PC-9 (cell line): Measurements from ENCODE around the gene IFIT2. TPM values are rescaled to one million over a fixed set of nuclear protein-coding genes. Genes with fewer than 3 reads are reported as not detected.
"Not testable (repeated sequence)": the region's sequence is repeated elsewhere in the genome, so short reads cannot be mapped to it uniquely, and the experiment has no call there.

Experiments used
- BruUV-seq: library from RNA; stranded (reverse); fragments of 400-500 nt; replicated peaks from 2 replicates; lab custom pipeline; 2021; lab: Mats Ljungman, UMichigan
- CTCF ChIA-PET: fragments of 300-600 bp; sonication (Branson Sonifier 250); formaldehyde crosslinking; loops from one replicate; lab custom pipeline; 2022; ENCODE audit warnings: antibody characterized with exemption; lab: Charles Lee
- POLR2A ChIA-PET: fragments of 300-600 bp; sonication (Branson Sonifier 250); formaldehyde crosslinking; loops from one replicate; lab custom pipeline; 2022; ENCODE audit warnings: antibody characterized with exemption; ENCODE audit not compliant: unreplicated experiment; lab: Charles Lee
- DNase-seq, 2 experiments: peaks; one replicate each; pipeline versions ENCODE4 v3.0.0 to v3.0.0-alpha.2; 2015 to 2022; ENCODE audit warnings: mixed read lengths in 1 of 2
- H2AFZ ChIP-seq: fragments of 200-600 bp; sonication (generic); 2 replicates; pipeline ENCODE4 v1.8.1; 2017; ENCODE audit warnings: antibody characterized with exemption
- H3F3A ChIP-seq: fragments of 200-600 bp; sonication (generic); 2 replicates; pipeline ENCODE4 v1.8.1; 2017; ENCODE audit warnings: antibody characterized with exemption, mild to moderate bottlenecking, low read depth; ENCODE audit not compliant: insufficient read depth
- H3K27ac ChIP-seq: fragments of 200-600 bp; sonication (generic); 2 replicates; pipeline ENCODE4 v1.6.1; 2016; ENCODE audit warnings: mixed run types
- H3K27me3 ChIP-seq: fragments of 200-600 bp; sonication (generic); 2 replicates; pipeline ENCODE4 v1.6.1; 2016; ENCODE audit warnings: low read depth, mixed run types; ENCODE audit not compliant: insufficient read depth
- H3K36me3 ChIP-seq: fragments of 200-600 bp; sonication (generic); 2 replicates; pipeline ENCODE4 v1.6.1; 2016; ENCODE audit warnings: low read depth, mixed run types
- H3K4me1 ChIP-seq: fragments of 200-600 bp; sonication (generic); replicated peaks from 2 replicates; pipeline ENCODE4 v1.6.1; 2016; ENCODE audit warnings: mixed run types; ENCODE audit not compliant: insufficient read depth
- H3K4me2 ChIP-seq: fragments of 200-600 bp; sonication (generic); 2 replicates; pipeline ENCODE4 v1.6.1; 2017; ENCODE audit warnings: mixed run types
- H3K4me3 ChIP-seq: fragments of 200-600 bp; sonication (generic); 2 replicates; pipeline ENCODE4 v1.6.1; 2016; ENCODE audit warnings: mixed run types
- H3K79me2 ChIP-seq: fragments of 200-600 bp; sonication (generic); 2 replicates; pipeline ENCODE4 v1.6.1; 2017; ENCODE audit warnings: low read depth, mixed run types
- H3K9me2 ChIP-seq: fragments of 200-600 bp; sonication (generic); 2 replicates; pipeline ENCODE4 v1.8.1; 2017; ENCODE audit warnings: mild to moderate bottlenecking; ENCODE audit not compliant: insufficient read depth
- H3K9me3 ChIP-seq: fragments of 200-600 bp; sonication (generic); 2 replicates; pipeline ENCODE4 v1.8.1; 2016; ENCODE audit warnings: low read depth; ENCODE audit not compliant: insufficient read depth
- H4K20me1 ChIP-seq: fragments of 200-600 bp; sonication (generic); 2 replicates; pipeline ENCODE4 v1.8.1; 2017; ENCODE audit not compliant: insufficient read depth
- EZH2 ChIP-seq: fragments of 200-600 bp; sonication (generic); IDR thresholded peaks from 2 replicates; pipeline ENCODE4 v1.8.0; 2017; ENCODE audit warnings: antibody characterized with exemption, low read depth
- intact Hi-C: fragments of 100-400 bp; cut with micrococcal nuclease; formaldehyde crosslinking; loops from one replicate; pipeline ENCODE4 v1.10.0; 2022; ENCODE audit not compliant: unreplicated experiment
- total RNA-seq: library from RNA; stranded (reverse); gene quantifications from 2 replicates; pipeline ENCODE4 v1.2.3, GENCODE V29; 2021
- TF ChIP-seq, protein P1 (sequence below): fragments of 200-600 bp; sonication (generic); conservative IDR thresholded peaks from 2 replicates; pipeline ENCODE4 v1.6.1; 2017; ENCODE audit warnings: mixed run types, antibody characterized with exemption, mild to moderate bottlenecking, moderate library complexity

IFIT2 gene
- total RNA-seq, 1 experiment from 2014 or later: 4.4 TPM

DNA sequence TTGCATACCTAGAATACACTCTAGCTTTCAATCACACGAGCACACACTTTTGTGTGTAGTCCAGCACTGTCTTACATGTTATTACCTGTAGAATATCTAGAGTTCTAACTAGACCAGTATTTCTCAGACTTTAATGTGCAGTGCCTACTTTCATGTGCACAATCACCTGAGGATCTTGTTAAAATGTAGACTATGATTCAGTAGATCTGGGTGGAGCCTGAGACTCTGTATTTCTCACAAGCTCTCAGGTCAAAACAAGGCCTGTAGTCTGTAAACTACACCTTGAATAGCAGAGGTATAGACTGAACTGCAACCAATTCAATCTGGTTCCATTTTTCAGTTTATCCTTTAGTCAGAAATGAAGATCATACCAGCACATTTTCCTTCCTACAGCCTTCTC, 11.1 kb downstream of the IFIT2 start:
- no peaks in the 10 kb centered on the region for H3K36me3 ChIP-seq
- H3K9me3 ChIP-seq: no peaks in the 10 kb centered on the region; the same call in 1 of the 2 replicates
- no peak overlapping the region for H3K4me3 ChIP-seq
- H3K4me2 ChIP-seq: no peak overlapping the region
- no peak overlapping the region for H3K27ac ChIP-seq
- H3F3A ChIP-seq: no peaks in the 10 kb centered on the region
- no peaks in the 10 kb centered on the region for H3K27me3 ChIP-seq
- no TSS peak for BruUV-seq
- no peaks in the 10 kb centered on the region for H3K79me2 ChIP-seq
- intact Hi-C loops: no loop called here
- no peak overlapping the region for H2AFZ ChIP-seq
- H3K9me2 ChIP-seq: no peaks in the 10 kb centered on the region
- H3K4me1 ChIP-seq: no peaks in the 10 kb centered on the region
- no peaks in the 10 kb centered on the region for H4K20me1 ChIP-seq
- CTCF ChIA-PET: no interaction called here
- DNase-seq: no peak
- POLR2A ChIA-PET: no interaction called here
- TF ChIP-seq, protein P1, sequence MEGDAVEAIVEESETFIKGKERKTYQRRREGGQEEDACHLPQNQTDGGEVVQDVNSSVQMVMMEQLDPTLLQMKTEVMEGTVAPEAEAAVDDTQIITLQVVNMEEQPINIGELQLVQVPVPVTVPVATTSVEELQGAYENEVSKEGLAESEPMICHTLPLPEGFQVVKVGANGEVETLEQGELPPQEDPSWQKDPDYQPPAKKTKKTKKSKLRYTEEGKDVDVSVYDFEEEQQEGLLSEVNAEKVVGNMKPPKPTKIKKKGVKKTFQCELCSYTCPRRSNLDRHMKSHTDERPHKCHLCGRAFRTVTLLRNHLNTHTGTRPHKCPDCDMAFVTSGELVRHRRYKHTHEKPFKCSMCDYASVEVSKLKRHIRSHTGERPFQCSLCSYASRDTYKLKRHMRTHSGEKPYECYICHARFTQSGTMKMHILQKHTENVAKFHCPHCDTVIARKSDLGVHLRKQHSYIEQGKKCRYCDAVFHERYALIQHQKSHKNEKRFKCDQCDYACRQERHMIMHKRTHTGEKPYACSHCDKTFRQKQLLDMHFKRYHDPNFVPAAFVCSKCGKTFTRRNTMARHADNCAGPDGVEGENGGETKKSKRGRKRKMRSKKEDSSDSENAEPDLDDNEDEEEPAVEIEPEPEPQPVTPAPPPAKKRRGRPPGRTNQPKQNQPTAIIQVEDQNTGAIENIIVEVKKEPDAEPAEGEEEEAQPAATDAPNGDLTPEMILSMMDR: no peak
- no peak for TF ChIP-seq EZH2

DNA sequence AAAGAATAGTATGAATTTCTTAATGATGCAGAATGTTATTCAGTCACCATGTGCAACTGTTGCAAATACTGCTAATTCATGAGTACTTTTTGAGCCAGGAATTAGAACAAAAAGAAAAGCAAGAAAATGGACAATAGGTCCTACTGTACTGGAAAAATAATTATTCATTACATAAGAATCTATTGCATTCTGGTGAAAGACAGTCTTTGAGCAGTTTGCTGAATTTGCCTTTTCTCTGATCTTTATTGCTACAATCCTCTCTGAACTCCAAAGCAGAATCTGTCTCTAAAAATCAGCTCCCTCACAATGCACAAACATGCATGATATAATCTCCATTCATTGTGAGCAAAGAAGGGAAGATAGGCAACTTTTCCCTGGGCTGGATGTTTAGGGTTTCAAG, 12.8 kb downstream of the IFIT2 start:
- intact Hi-C loops: no loop called here
- no peak overlapping the region for H3K4me2 ChIP-seq
- ChIA-PET POLR2A (no interaction called here), CTCF (no interaction called here)
- H3K79me2 ChIP-seq: no peaks in the 10 kb centered on the region
- no peaks in the 10 kb centered on the region for H3F3A ChIP-seq
- no TSS peak for BruUV-seq
- no peak overlapping the region for H3K27ac ChIP-seq
- TF ChIP-seq, protein P1: no peak
- TF ChIP-seq EZH2: no peak
- H3K4me1 ChIP-seq: no peaks in the 10 kb centered on the region
- H4K20me1 ChIP-seq: no peaks in the 10 kb centered on the region
- H2AFZ ChIP-seq: no peak overlapping the region
- no peaks in the 10 kb centered on the region for H3K36me3 ChIP-seq
- no peaks in the 10 kb centered on the region for H3K27me3 ChIP-seq
- no peak overlapping the region for H3K4me3 ChIP-seq
- no peak for DNase-seq
- no peaks in the 10 kb centered on the region for H3K9me2 ChIP-seq
- H3K9me3 ChIP-seq: no peaks in the 10 kb centered on the region; the same call in 1 of the 2 replicates

DNA sequence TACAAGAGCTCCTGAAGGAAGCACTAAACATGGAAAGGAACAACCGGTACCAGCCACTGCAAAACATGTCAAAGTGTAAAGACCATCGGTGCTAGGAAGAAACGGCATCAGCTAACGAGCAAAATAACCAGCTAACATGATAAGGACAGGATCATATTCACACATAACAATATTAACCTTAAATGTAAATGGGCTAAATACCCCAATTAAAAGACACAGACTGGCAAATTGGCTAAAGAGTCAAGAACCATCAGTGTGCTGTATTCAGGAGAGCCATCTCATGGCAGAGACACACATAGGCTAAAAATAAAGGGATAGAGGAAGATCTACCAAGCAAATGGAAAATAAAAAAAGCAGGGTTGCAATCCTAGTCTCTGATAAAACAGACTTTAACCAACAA, 16.2 kb downstream of the IFIT2 start:
- H3K4me1 ChIP-seq, H3K79me2 ChIP-seq, H3K36me3 ChIP-seq, H3K9me2 ChIP-seq, H3K9me3 ChIP-seq, H3F3A ChIP-seq, H3K27ac ChIP-seq, H3K4me3 ChIP-seq, BruUV-seq, POLR2A ChIA-PET, H3K4me2 ChIP-seq, CTCF ChIA-PET, H2AFZ ChIP-seq, intact Hi-C loops, H3K27me3 ChIP-seq, H4K20me1 ChIP-seq, DNase-seq: not testable (repeated sequence)

DNA sequence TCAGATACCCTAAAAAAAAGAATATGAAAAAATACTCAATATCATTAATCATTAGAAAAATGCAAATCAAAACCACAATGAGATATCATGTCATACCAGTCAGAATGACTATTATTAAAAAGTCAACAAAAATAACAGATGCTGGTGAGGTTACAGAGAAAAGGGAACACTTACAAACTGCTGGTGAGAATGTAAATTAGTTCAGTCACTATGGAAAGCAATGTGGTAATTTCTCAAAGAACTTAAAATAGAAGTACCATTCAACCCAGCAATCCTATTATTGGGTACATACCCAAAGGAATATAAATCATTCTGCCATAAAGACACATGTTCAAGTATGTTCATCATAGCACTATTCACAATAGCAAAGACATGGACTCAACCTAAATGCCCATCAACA, 23.2 kb downstream of the IFIT2 start:
- H3K4me3 ChIP-seq, H4K20me1 ChIP-seq, POLR2A ChIA-PET, BruUV-seq, H3K79me2 ChIP-seq, H3K9me2 ChIP-seq, H3K9me3 ChIP-seq, DNase-seq, H2AFZ ChIP-seq, H3K4me2 ChIP-seq, H3K27ac ChIP-seq, CTCF ChIA-PET, H3K36me3 ChIP-seq, H3K27me3 ChIP-seq, intact Hi-C loops: not testable (repeated sequence)
- Histone ChIP-seq H3F3A (peaks cover 14% of the 10 kb centered on the region; the same call in 1 of the 2 replicates), H3K4me1 (peaks cover 23% of the 10 kb centered on the region)

DNA sequence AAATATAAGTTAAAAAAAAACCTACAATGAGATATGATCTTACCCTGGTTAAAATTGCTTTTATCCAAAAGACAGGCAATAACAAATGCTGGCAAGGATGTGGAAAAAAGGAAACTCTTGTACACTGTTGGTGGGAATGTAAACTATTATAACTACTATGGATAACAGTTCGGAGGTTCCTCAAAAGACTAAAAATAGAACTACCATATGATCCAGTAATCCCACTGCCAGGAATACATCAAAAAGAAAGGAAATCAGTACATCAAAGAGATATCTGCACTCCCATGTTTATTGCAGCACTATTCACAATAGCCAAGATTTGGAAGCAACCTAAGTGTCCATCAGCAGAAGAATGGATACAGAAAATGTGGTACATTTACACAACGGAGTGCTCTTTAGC, 24.0 kb downstream of the IFIT2 start:
- H3K79me2 ChIP-seq, BruUV-seq, H3K27ac ChIP-seq, DNase-seq, CTCF ChIA-PET, H4K20me1 ChIP-seq, H2AFZ ChIP-seq, H3K27me3 ChIP-seq, H3K36me3 ChIP-seq, H3K9me3 ChIP-seq, H3K4me3 ChIP-seq, POLR2A ChIA-PET, H3K4me2 ChIP-seq, H3K9me2 ChIP-seq, intact Hi-C loops: not testable (repeated sequence)
- Histone ChIP-seq H3K4me1 (peaks cover 23% of the 10 kb centered on the region), H3F3A (peaks cover 14% of the 10 kb centered on the region; the same call in 1 of the 2 replicates)
